ENCODE data around the gene DNMT3B.

DNMT3B gene

DNA sequence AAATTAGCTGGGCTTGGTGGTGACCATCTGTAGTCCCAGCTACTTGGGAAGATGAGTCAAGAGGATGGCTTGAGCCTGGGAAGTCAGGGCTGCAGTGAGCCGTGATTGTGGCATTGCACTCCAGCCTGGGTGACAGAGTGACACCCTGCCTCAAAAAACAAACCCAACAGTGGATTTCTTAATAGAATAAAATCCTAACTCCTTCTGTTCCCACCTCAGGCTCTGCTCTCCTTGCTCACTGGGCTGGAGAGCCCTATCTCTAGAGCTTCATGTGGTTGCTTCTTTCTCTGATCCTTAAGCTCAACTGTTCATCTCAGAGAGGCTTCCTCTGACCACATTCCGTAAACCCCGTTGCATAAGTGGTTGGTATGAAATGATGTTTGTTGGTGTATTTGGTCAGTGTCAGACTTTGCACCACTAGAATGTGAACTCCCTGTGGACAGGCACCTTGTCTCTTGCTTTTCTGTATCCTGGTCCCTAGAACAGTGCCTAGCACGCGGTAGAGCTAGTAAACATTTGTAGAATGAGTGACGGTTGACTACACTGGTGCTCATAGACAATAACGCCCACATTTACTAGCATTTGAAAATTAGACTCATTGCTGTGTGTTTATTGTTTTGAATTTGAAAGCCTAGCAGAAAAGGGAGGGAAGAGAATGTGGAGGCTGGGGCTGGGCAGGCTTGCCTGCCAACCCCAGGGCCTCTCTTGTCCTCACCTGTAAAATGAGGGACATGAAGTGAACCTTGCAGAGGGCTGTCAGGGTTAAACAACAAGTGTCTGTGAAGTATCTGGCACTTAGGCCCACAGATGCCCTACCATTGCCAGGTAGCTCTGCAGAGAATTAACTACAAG, 61.8 kb downstream of the DNMT3B start:
- no peak for DNase-seq (ENCODE audit: low read depth)

DNA sequence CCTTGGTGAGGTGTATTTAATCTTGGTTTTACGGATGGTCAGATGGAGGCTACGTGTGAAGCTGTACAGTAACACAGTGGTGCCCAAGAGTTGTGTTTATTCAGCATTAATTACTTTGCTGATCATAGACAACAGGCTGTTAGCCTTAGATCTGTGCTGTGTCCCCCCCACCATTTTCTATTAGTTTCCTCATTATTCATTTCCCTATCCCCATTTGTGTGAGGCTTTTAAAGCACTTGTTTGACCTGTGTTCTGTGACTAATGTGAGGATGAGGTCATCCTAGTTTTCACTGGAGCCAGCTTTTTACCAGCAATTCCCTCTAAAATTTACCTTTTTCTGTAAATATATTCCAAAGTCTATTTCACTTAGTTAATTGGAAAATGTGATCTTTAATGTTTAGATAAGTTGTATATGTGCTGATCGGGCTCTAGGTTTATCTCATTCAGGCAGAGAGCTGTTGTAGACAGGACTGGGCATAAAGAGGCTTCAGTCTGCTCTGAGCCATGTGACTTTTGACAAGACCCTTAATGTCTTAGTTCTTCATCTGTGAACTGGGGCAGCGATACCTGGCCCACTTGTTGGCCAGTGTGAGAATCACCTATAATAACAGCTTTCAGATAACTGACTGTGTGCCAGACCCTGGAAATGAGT, 66.0 kb downstream of the DNMT3B start:
- no peak for DNase-seq (ENCODE audit: low read depth)

DNA sequence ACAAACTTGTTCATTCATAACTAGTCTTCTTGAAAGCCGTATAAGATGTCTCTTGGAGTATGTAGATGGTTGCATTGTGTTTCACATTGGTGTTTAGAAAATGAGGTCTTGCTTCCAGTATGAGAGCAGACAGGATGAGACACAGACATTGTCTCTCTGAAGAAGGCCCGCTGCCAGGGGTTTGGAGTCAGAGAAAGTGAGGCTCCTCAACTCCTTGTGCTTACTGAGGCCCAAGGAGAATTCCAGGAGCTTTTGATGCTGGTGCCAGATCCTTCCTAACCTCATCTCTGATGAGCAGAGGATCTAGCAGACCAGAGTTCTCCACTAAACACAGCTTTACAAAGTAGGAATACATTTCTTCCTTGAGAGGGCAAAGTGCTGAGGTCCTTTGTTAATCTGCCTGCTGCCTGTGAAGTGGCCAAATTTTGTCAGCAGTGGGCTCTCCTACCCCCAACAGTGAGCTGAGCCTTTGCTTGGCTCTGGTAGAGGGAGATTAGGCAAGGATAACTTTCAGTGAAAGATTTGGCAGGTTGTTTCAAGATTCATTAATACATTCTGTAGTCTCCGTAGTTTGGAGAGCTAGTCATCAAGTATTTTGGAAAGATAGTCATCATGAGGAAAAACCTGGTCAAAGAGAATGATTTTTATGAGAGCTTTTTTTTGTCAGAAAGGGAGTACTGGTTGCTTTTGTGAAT, 67.3 kb downstream of the DNMT3B start:
- no peak for DNase-seq (ENCODE audit: low read depth)

DNA sequence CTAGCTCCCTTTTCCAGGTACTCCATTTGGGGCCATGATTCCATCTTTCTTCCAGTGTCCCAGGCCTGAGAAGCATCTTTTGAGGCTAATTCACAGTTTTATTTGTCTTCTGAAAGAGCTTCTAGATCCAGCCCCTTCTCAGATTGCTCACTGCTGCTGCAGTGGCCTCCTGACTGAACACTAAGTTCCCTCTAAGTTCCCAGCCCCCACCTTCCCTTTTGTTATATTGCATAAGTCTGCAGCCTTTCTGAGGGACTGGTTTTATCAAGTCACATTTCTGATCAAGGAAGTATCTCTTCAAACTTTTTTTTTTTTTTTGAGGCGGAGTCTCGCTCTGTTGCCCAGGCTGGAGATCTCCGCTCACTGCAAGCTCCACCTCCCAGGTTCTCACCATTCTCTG, 68.3 kb downstream of the DNMT3B start:
- DNase-seq (ENCODE audit: low read depth) = no peak

DNA sequence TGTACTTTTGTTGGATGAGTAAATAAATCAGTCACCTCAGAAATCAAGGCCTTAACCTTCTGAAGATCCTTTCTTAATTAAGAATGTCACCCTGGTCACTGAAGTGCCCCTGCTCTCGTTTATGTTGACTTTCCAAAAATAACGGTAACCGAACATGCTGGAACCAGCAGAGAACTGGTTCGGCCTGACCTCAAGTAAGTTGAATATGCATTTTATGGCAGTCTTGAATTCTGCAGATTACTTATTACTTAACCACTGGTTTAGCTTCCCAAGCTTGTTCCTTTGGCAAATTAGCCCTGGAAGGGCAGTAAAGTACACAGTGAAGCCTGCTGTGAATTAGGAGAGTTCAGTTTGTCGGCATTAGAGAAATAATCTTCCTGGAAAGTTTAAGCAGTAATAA, 69.8 kb downstream of the DNMT3B start:
- no peak for DNase-seq (ENCODE audit: low read depth)

DNA sequence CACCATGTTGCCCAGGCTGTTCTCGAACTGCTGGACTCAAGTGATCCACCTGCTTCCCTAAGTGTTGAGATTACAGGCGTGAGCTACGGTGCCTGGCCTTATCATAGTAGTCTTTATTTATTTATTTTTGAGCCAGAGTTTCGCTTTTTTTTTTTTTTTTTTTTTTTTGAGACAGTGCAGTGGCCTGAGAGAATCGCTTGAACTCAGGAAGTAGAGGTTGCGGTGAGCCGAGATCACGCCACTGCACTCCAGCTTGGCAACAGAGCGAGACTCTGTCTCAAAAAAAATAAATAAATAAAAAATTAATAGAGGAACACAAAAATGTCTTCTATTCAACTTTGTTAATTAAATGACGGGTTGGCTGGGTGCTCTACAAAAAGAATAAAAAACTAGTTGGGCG, 70.5 kb downstream of the DNMT3B start:
- no peak for DNase-seq (ENCODE audit: low read depth)

DNA sequence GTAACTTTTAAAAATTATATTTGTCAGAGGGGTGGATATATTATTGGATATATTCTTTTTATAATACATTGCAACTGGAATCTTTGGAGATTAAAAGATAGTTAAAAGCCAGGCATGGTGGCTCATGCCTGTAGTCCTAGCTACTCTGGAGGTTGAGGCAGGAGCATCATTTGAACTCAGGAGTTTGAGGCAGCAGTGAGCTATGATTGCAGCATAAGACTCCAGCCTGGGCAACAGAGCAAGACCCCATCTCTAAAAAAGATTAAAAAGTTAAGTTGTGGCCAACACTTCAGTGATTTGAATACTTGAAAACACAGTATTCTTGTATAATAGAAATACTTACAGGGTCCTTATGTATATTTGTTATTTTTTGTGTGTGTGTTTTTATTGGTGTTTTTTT, 72.8 kb downstream of the DNMT3B start:
- DNase-seq (ENCODE audit: low read depth) = no peak

DNA sequence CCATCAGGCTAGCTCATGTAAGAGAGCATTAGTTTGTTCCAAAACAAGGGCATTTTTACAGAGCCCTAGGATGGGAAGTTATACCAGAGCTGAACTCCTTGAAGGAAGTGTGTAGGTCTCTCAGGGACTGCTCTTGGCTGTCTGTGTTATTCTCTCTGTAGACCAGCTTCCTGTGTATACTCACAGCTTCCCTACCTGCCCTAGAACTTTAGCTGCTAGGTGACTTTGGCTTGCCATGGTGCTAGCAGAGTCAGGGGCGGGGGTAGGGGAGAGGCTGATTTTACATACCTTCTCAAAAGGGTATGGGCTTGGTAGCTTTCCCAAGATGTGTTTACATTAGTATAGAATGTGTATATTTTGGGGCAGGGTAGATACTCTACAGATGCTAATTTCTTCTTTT, 75.0 kb downstream of the DNMT3B start:
- DNase-seq (ENCODE audit: low read depth) = no peak

DNA sequence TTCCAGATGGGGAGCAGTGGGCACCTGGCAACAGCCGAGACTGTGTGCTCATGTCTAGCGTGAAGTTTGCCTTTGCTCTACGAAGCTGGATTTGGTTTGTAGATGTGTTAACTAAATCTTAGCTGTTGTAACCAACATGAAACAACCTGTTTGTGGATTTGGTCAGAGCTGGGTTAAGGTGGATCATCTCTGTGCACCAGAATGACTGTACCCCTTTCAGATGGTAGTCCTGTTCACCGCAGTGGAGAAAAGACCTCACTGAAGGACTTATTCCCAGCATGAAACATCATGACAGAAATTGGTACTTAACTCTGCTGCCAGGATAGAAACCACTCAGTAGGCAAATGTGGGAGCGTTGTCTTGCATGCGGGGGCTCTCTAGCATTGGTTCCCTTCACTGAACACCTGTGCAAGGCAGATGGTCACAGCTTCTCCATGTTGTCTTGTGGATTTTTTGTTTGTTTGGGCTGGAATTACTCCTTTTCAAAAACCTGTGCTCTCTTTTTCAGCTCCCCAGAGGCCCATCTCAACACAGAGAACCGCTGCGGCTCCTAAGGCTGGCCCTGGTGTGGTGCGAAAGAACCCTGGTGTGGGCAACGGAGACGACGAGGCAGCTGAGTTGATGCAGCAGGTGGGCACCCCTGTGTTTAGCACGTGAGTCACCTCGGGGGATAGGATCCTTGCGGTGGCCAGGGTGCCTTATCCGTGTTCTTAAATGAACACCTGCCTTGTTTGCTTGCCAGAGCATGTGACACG, 77.2 kb downstream of the DNMT3B start:
- DNase-seq (ENCODE audit: low read depth) = no peak

DNA sequence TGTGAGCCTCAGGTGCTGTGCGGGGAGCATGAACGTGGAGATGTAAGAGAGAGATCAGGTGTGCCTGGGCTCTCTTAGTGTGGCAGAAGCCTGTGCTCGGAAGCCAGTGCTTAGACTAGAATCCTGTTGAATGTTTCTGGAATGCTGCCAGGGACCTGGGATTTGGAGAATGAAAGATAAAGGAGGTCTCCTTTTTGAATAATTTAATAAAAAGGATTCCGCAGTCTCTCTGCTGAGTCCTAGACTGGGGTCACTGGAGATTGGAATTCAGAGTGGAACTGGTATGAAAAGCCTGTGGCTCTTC, 77.7 kb downstream of the DNMT3B start:
- DNase-seq (ENCODE audit: low read depth) = no peak

DNA sequence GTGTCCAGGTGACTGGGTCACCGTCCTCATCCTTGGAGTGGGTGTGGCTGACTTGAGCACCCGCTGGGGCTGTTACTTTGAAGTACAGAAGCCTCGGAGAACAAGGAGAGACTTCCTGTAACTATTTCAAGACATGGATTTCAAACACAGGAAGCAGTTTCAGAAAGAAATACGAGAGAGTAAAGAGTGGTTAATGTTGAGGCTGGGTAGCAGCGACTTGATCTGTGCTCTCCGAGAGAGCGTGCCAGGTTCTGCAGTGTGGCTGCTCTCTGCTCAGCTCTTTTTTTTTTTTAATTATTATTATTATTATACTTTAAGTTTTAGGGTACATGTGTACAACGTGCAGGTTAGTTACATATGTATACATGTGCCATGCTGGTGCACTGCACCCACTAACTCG, 79.0 kb downstream of the DNMT3B start:
- no peak for DNase-seq (ENCODE audit: low read depth)

DNA sequence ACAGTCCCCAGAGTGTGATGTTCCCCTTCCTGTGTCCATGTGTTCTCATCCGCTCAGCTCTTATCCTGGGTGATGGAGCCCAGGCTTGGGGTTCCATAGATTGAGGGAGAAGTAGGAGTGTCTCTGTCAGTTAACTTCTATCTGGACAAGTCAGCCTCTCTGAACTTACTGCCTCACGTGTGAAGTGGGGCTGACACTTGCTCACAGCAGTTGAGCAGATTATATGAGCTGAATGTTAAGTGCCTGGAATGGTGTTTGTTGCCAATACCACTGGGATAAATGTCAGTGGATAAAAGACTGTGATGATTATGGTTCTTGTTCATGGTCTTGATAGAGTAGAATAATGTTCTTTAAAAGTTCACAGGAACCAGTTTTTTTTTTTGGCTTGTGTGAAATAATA, 79.4 kb downstream of the DNMT3B start:
- DNase-seq (ENCODE audit: low read depth) = no peak

DNA sequence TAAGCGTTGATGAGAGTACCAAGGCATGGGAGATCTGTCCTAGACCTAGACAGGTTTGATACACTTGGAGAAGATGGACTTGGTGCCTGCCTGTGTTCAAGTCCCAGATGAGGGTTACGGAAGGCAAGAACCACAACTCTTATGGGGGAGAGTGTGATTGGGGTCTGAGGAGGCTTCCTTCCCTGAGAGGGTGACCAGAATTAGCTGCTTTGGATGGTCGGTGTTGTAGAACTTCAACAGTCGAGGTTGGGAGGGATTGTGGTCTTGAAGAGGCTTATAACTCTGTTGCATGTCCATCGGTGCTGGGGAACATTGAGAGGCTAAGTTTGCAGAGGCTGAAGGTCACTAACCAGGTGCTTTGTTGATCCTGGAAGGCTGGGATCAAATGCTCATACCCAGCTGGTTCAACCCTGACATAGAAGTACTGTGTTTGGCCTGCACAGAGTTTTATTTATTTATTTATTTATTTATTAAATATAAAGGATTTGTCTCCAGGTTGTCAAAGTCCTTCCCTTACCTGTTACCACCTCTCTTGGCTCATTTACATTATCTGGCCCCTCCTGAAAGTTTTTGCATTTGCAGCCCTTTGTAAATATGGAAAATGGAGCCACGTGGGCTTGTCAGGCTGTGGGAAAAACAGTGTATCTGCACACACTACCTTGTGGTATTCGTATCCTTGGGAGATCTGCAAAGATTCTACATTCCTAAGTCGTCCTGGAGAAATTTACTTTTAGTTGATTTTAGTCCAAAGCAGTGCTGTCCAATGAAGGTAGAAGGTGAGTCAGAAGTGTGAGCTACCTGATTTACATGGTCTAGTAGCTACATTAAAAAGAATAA, 80.7 kb downstream of the DNMT3B start:
- DNase-seq (ENCODE audit: low read depth) = no peak

DNA sequence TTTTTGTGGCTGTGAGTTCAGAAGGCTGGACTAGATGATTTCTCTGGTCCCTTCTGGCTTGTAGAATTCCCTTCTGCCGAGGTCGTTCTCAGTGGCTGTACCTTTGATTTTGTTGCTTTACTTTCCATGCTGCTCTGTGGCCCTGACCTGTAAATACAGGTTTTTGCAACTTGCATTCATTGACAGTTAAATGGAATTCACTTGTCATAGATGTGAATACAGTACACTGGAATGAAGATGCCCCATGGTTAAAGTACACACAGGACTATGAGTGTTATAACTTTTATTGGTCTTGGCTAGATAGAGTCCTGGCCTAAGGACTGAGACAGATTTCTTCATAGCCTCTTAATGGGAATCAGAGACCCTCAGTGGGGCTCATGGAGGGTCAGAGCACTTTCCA, 83.6 kb downstream of the DNMT3B start:
- no peak for DNase-seq (ENCODE audit: low read depth)

DNA sequence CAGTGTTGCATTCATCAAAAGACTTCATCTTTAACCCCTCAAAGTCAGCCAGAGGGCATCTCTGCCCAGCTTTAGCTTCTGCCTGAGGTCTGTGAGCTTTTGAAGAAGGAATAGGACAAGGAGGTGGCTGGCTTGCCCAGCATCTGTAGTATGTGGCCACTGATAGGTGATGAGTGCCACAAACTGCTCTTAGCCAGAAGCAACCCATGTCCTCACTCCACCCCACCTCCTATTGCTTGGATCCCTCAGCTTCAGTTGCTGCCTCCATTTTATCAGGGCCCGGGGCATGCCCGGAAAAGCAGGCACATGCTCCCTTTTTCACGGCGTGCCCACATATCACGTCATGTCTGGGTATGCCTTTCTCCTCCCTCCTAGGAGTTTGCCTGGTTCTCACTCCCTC, 84.7 kb downstream of the DNMT3B start:
- DNase-seq (ENCODE audit: low read depth) = no peak

DNA sequence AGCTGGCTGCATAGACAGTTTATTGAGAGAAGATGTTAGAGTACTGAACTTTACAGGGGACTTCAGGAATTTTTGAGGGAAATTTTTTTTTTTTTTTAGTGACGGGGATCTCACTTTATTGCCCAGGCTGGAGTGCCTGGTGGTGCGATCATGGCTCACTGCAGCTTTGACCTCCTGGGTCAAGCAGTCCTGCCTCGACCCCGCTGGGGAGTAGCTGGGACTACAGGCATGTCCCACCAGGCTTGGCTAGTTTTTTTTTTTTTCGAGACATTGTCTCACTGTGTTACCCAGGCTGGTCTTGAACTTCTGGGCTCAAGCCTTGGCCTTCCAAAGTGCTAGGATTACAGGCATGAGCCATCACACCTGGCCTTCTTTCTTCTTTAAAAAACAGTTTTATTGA, 85.8 kb downstream of the DNMT3B start:
- DNase-seq (ENCODE audit: low read depth) = no peak

DNA sequence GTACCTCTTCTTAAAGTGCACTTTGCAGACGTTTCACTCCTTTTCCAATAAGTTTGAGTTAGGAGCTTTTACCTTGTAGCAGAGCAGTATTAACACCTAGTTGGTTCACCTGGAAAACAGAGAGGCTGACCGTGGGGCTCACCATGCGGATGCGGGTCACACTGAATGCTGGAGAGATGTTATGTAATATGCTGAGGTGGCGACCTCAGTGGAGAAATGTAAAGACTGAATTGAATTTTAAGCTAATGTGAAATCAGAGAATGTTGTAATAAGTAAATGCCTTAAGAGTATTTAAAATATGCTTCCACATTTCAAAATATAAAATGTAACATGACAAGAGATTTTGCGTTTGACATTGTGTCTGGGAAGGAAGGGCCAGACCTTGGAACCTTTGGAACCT, 86.7 kb downstream of the DNMT3B start:
- no peak for DNase-seq (ENCODE audit: low read depth)

DNA sequence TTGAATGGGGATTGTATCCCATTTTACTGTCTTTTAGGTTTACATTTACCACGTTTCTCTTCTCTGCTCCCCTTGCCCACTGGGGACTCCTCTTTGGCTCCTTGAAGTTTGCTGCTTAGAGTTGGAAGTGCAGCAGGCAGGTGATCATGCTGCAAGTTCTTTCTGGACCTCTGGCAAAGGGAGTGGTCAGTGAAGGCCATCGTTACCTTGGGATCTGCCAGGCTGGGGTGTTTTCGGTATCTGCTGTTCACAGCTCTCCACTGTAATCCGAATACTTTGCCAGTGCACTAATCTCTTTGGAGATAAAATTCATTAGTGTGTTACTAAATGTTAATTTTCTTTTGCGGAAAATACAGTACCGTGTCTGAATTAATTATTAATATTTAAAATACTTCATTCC, 87.4 kb downstream of the DNMT3B start:
- no peak for DNase-seq (ENCODE audit: low read depth)

DNA sequence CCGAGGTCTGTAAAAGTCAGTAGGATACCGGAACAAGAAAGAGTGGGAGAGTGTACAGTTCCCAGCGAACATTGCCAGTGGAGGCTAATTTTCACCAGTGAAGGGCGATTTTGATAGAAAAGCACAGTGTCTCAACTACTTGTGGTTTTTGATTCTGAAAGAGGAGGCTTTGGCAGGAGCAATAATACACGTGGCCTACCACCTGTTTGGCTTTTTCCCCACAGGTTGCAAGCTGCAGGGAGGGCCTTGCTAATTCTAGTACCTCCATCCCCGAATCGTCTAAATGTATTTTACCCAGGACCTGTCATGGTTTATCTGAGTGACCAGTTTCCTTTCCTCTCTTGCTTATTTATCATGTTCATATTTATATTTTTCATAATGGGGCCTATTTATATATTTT, 93.2 kb downstream of the DNMT3B start:
- DNase-seq (ENCODE audit: low read depth) = no peak

DNA sequence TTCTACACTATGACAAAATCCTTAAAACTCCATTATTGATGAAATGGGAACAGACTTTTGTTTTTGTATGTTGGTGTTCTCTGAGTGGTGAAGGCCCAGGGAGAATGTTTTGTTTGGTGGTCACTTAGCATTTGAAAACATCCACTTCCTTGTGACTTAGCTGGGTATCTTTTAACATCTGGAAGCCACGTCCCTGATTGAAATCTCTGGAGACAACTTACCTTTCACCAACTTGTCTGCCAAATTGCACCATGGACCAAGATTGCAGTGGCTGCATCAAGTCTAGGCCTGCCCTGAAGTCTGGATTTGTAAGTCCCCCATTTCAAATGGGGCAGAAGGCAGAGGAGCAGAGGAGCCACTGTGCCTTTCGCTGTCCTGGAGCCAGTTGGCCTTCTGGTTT, 96.0 kb downstream of the DNMT3B start:
- no peak for DNase-seq (ENCODE audit: low read depth)
